Vagina (tissue), 2 donors: ENCODE results near the gene SLC26A9.

Experiments
- CTCF ChIP-seq, 3 experiments: fragments of 450-650 bp in 2 of 3; fragments of 200-600 bp in 1 of 3; sonication (generic) in 1 of 3; IDR thresholded peaks; one replicate each; pipeline ENCODE4 v1.5.1; 2017 to 2019; ENCODE audit warnings: antibody characterized with exemption in 3 of 3, mild to moderate bottlenecking in 2 of 3, moderate library complexity in 2 of 3
- POLR2A ChIP-seq, 2 donors: fragments of 450-650 bp; IDR thresholded peaks; one replicate each; pipeline ENCODE4 v1.6.1; 2017; ENCODE audit warnings: antibody characterized with exemption in 2 of 2, mild to moderate bottlenecking in 2 of 2, moderate library complexity in 2 of 2
- POLR2AphosphoS5 ChIP-seq, 2 donors: sonication (generic); formaldehyde crosslinking; IDR thresholded peaks; one replicate each; pipeline ENCODE4 v1.9.0; 2017; ENCODE audit warnings: antibody characterized with exemption in 2 of 2, mild to moderate bottlenecking in 2 of 2, low read depth in 1 of 2; ENCODE audit not compliant: insufficient read depth in 1 of 2

GRCh38 chr1:205942631-205943159, 561 bp downstream of the SLC26A9 start:
- TF ChIP-seq POLR2AphosphoS5 (IDR thresholded peaks at IDR 0.05; ENCODE audit: insufficient read depth in 1 of 2, low read depth in 1 of 2) (no peak), CTCF (IDR thresholded peaks at IDR 0.05) (no peak), POLR2A (IDR thresholded peaks at IDR 0.05) (no peak)
